Lower leg skin (tissue), 3 donors: ENCODE data around the gene PARD6B.

Source experiments
- POLR2A ChIP-seq, 2 donors: fragments of 450-650 bp; IDR thresholded peaks; one replicate each; pipeline ENCODE4 v1.6.1; 2016 to 2017; ENCODE audit warnings: antibody characterized with exemption in 2 of 2, mild to moderate bottlenecking in 1 of 2, moderate library complexity in 1 of 2
- TF ChIP-seq, protein P1 (sequence below), 3 donors: fragments of 450-650 bp; IDR thresholded peaks; one replicate each; pipeline ENCODE4 v1.5.1; 2016; ENCODE audit warnings: antibody characterized with exemption in 3 of 3, mild to moderate bottlenecking in 3 of 3, moderate library complexity in 2 of 3

DNA sequence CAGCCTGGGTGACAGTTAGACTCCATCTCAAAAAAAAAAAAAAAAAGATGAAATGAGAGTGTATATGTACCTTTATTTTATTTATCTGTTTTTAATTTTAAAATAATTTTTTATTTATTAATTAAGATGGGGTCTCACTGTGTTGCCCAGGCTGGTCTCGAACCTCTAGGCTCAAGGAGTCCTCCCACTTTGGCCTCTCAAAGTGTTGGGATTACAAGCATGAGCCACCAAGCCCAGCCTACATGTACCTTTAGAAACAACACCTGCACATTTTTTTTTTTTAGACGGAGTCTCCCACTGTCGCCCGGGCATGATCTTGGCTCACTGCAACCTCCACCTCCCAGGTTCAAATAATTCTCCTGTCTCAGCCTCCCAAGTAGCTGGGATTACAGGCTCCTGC is 12.1 kb upstream of the PARD6B start:
- TF ChIP-seq, protein P1, sequence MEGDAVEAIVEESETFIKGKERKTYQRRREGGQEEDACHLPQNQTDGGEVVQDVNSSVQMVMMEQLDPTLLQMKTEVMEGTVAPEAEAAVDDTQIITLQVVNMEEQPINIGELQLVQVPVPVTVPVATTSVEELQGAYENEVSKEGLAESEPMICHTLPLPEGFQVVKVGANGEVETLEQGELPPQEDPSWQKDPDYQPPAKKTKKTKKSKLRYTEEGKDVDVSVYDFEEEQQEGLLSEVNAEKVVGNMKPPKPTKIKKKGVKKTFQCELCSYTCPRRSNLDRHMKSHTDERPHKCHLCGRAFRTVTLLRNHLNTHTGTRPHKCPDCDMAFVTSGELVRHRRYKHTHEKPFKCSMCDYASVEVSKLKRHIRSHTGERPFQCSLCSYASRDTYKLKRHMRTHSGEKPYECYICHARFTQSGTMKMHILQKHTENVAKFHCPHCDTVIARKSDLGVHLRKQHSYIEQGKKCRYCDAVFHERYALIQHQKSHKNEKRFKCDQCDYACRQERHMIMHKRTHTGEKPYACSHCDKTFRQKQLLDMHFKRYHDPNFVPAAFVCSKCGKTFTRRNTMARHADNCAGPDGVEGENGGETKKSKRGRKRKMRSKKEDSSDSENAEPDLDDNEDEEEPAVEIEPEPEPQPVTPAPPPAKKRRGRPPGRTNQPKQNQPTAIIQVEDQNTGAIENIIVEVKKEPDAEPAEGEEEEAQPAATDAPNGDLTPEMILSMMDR (IDR thresholded peaks at IDR 0.05): no peak
- no peak for TF ChIP-seq POLR2A (IDR thresholded peaks at IDR 0.05)
